Activated naive CD8-positive, alpha-beta T cell treated with anti-CD3 and anti-CD28 coated beads, Interleukin-2, amount 10 ng/mL, durations not matched to agents 7 days and 5 days (primary cell): ENCODE measurements around the gene EMC9. TPM values are rescaled to one million over a fixed set of nuclear protein-coding genes. Genes with fewer than 3 reads are reported as not detected.

ENCODE experiments used
- ATAC-seq: fragments of 150-1000 bp; cut with Tn5 transposase; one replicate; pipeline ENCODE4 v1.10.0; 2021; ENCODE audit warnings: low read depth, moderate library complexity
- POLR2A ChIA-PET: fragments of 350-600 bp; sonication (Branson Sonifier 250); formaldehyde crosslinking; loops from one replicate; lab custom pipeline; 2021; ENCODE audit warnings: antibody characterized with exemption; lab: Charles Lee
- DNase-seq: peaks from one replicate; pipeline ENCODE4 v3.0.0; 2021
- H3K27ac Mint-ChIP-seq: one replicate; pipeline ENCODE4 v1.8.0; 2022; ENCODE audit warnings: mild to moderate bottlenecking, mixed read lengths
- H3K27me3 Mint-ChIP-seq: one replicate; pipeline ENCODE4 v1.8.0; 2022; ENCODE audit warnings: mild to moderate bottlenecking, moderate library complexity, mixed read lengths
- H3K36me3 Mint-ChIP-seq: one replicate; pipeline ENCODE4 v1.8.0; 2021; ENCODE audit warnings: mild to moderate bottlenecking, mixed read lengths
- H3K4me1 Mint-ChIP-seq: one replicate; pipeline ENCODE4 v1.8.0; 2021; ENCODE audit warnings: mixed read lengths
- H3K4me3 Mint-ChIP-seq: one replicate; pipeline ENCODE4 v1.8.0; 2022; ENCODE audit warnings: mild to moderate bottlenecking, moderate library complexity, mixed read lengths
- H3K9me3 Mint-ChIP-seq: one replicate; pipeline ENCODE4 v1.8.0; 2021; ENCODE audit warnings: mixed read lengths
- microRNA-seq: library from miRNA; unstranded; fragments of <30 nt; microRNA quantifications from one replicate; pipeline ENCODE4 v1.2.0, GENCODE V29; 2022
- total RNA-seq, 2 experiments: library from RNA; stranded (reverse); gene quantifications; one replicate each; pipeline ENCODE4 v1.2.3, GENCODE V29; 2021

Gene EMC9
- total RNA-seq, 2 experiments from 2014 or later, result 41.6 to 43.9 TPM

GRCh38 chr14:24093207-24093900, 48.0 kb downstream of the EMC9 start:
- peak overlapping the region; percentile 95 for H3K4me3 Mint-ChIP-seq
- no peaks in the 10 kb centered on the region for H3K27me3 Mint-ChIP-seq
- H3K36me3 Mint-ChIP-seq, result peaks cover 20% of the 10 kb centered on the region
- no peak for ATAC-seq
- peak overlapping the region; percentile 97 for H3K27ac Mint-ChIP-seq
- DNase-seq, result no peak
- no peaks in the 10 kb centered on the region for H3K9me3 Mint-ChIP-seq
- peaks cover 29% of the 10 kb centered on the region for H3K4me1 Mint-ChIP-seq
- POLR2A ChIA-PET, result interaction anchor here (0.6 to 7.5 kb wide), 15 partner anchors 9 to 149 kb away, joined by 3 to 116 read pairs (median 6); partner anchors contain the start of genes CARMIL3, DCAF11, EMC9 and IRF9

GRCh38 chr14:24092505-24093206, 48.7 kb downstream of the EMC9 start:
- POLR2A ChIA-PET, result interaction anchor here (1.4 to 7.5 kb wide), 10 partner anchors 10 to 149 kb away, joined by 3 to 116 read pairs (median 10); partner anchors contain the start of genes CARMIL3, DCAF11, EMC9 and IRF9
- peak overlapping the region; percentile 95 for H3K4me3 Mint-ChIP-seq
- peaks cover 29% of the 10 kb centered on the region for H3K4me1 Mint-ChIP-seq
- H3K9me3 Mint-ChIP-seq, result no peaks in the 10 kb centered on the region
- peaks cover 20% of the 10 kb centered on the region for H3K36me3 Mint-ChIP-seq
- DNase-seq (no peak), ATAC-seq (no peak)
- peak overlapping the region; percentile 97 for H3K27ac Mint-ChIP-seq
- H3K27me3 Mint-ChIP-seq, result no peaks in the 10 kb centered on the region

GRCh38 chr14:24092110-24092504, 49.3 kb downstream of the EMC9 start:
- no peak for ATAC-seq
- POLR2A ChIA-PET, result interaction anchor here (1.5 to 7.5 kb wide), 9 partner anchors 11 to 70 kb away, joined by 4 to 116 read pairs (median 13); partner anchors contain the start of genes DCAF11, EMC9, IRF9 and NRL
- Mint-ChIP-seq H3K4me3 (no peak overlapping the region), H3K27me3 (no peaks in the 10 kb centered on the region), H3K9me3 (no peaks in the 10 kb centered on the region), H3K27ac (peak overlapping the region; percentile 97), H3K4me1 (peaks cover 30% of the 10 kb centered on the region), H3K36me3 (peaks cover 20% of the 10 kb centered on the region)
- no peak for DNase-seq

GRCh38 chr14:24089890-24090289, 51.5 kb downstream of the EMC9 start:
- Mint-ChIP-seq H3K27ac (no peak overlapping the region), H3K4me1 (peaks cover 22% of the 10 kb centered on the region), H3K9me3 (no peaks in the 10 kb centered on the region), H3K36me3 (peaks cover 5% of the 10 kb centered on the region), H3K4me3 (no peak overlapping the region), H3K27me3 (no peaks in the 10 kb centered on the region)
- no peak for ATAC-seq
- DNase-seq, result no peak
- POLR2A ChIA-PET, result interaction anchor here (0.9 to 7.5 kb wide), 6 partner anchors 9 to 101 kb away, joined by 3 to 116 read pairs (median 6); partner anchors contain the start of genes DHRS4L2 and IRF9

Small RNA genes lying within 50 kb of the gene (microRNA-seq; reads per million reads assigned to microRNA genes)
- gene MIR7703, result not detected

Other genes with a start within 250 kb of the EMC9 start
- 10 to 100 TPM; 17.1 to 20.0 TPM for gene DHRS4, start 187.8 kb downstream of the EMC9 start, total RNA-seq
- gene DHRS4L2, start 152.7 kb downstream of the EMC9 start, total RNA-seq, result 10 to 100 TPM; 17.7 to 20.9 TPM
- under 1 TPM; 0.80 to 0.91 TPM for gene CARMIL3, start 89.6 kb downstream of the EMC9 start, total RNA-seq
- under 1 TPM in 1 of 2 experiments, not detected in 1; 0.14 TPM for gene CPNE6, start 70.0 kb downstream of the EMC9 start, total RNA-seq
- 10 to 100 TPM; 47.4 to 50.6 TPM for gene PCK2, start 47.3 kb downstream of the EMC9 start, total RNA-seq
- 100 to 1,000 TPM; 100 to 105 TPM for gene DCAF11, start 26.8 kb downstream of the EMC9 start, total RNA-seq
- 1 to 10 TPM; 3.3 to 3.4 TPM for gene NRL, start 26.6 kb downstream of the EMC9 start, total RNA-seq
- 1 to 10 TPM; 1.3 to 1.7 TPM for gene FITM1, start 10.9 kb downstream of the EMC9 start, total RNA-seq
- 100 to 1,000 TPM; 430 to 443 TPM for gene PSME1, start 5.4 kb downstream of the EMC9 start, total RNA-seq
- 100 to 1,000 TPM; 406 to 414 TPM for gene PSME2, start 5.0 kb upstream of the EMC9 start, total RNA-seq
- gene RNF31, start 5.9 kb upstream of the EMC9 start, total RNA-seq, result 100 to 1,000 TPM; 131 to 153 TPM
- 100 to 1,000 TPM; 234 to 252 TPM for gene IRF9, start 19.7 kb upstream of the EMC9 start, total RNA-seq
- gene REC8, start 30.5 kb upstream of the EMC9 start, total RNA-seq, result 10 to 100 TPM; 55.1 to 60.7 TPM
- 10 to 100 TPM; 32.2 to 33.0 TPM for gene IPO4, start 47.2 kb upstream of the EMC9 start, total RNA-seq
- gene TM9SF1, start 53.9 kb upstream of the EMC9 start, total RNA-seq, result 10 to 100 TPM; 28.9 to 29.6 TPM
- gene TSSK4, start 64.1 kb upstream of the EMC9 start, total RNA-seq, result under 1 TPM; 0.43 to 0.53 TPM
- 10 to 100 TPM; 93.6 to 97.8 TPM for gene CHMP4A, start 71.9 kb upstream of the EMC9 start, total RNA-seq
- gene MDP1, start 74.5 kb upstream of the EMC9 start, total RNA-seq, result 10 to 100 TPM; 11.9 to 15.4 TPM
- gene NEDD8, start 90.8 kb upstream of the EMC9 start, total RNA-seq, result 100 to 1,000 TPM; 179 to 196 TPM
- 10 to 100 TPM; 76.6 to 82.2 TPM for gene GMPR2, start 91.3 kb upstream of the EMC9 start, total RNA-seq
- 100 to 1,000 TPM; 122 to 124 TPM for gene TINF2, start 101.0 kb upstream of the EMC9 start, total RNA-seq
- gene TGM1, start 121.6 kb upstream of the EMC9 start, total RNA-seq, result 1 to 10 TPM; 5.7 to 5.8 TPM
- 10 to 100 TPM; 42.1 to 48.8 TPM for gene RABGGTA, start 130.0 kb upstream of the EMC9 start, total RNA-seq
- 10 to 100 TPM; 36.0 to 41.9 TPM for gene DHRS1, start 158.2 kb upstream of the EMC9 start, total RNA-seq
- 10 to 100 TPM; 28.7 to 31.1 TPM for gene NOP9, start 158.3 kb upstream of the EMC9 start, total RNA-seq
- gene CIDEB, start 166.4 kb upstream of the EMC9 start, total RNA-seq, result 10 to 100 TPM; 33.7 to 34.8 TPM
- gene LTB4R2, start 168.5 kb upstream of the EMC9 start, total RNA-seq, result 10 to 100 TPM; 19.4 to 21.2 TPM
- gene LTB4R, start 169.9 kb upstream of the EMC9 start, total RNA-seq, result 10 to 100 TPM; 27.0 to 27.8 TPM
- gene ADCY4, start 193.5 kb upstream of the EMC9 start, total RNA-seq, result 1 to 10 TPM; 4.4 to 6.3 TPM
- gene RIPK3, start 198.4 kb upstream of the EMC9 start, total RNA-seq, result 10 to 100 TPM; 41.1 to 43.7 TPM
- not detected for gene NFATC4, start 226.6 kb upstream of the EMC9 start, total RNA-seq